ENCODE data around the gene CAMK2D.

Gene CAMK2D

GRCh38 chr4:113773756-113774155 is 12.2 kb upstream of the CAMK2D start:
- ATAC-seq = no peak
- TF ChIP-seq CSDC2 (CRISPR knock-in tag; IDR thresholded peaks at IDR 0.05) (no peak), ISL1 (CRISPR knock-in tag; IDR thresholded peaks at IDR 0.05) (no peak)

DNA sequence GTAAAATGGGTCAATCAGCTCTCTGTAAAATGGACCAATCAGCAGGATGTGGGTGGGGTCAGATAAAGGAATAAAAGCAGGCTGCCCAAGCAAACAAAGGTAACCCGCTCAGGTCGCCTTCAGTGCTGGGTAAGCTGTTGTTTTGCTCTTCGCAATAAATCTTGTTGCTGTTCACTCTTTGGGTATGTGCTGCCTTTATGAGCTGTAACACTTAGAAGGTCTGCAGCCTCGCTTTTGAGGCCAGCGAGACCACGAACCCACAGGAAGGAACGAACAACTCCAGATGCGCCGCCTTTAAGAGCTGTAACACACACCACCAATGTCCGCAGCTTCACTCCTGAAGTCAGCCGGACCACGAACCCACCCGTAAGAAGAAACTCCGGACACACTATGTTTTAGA is 11.5 kb upstream of the CAMK2D start:
- no peak for TF ChIP-seq RARB (CRISPR knock-in tag; IDR thresholded peaks at IDR 0.05)
- no peak for ATAC-seq

DNA sequence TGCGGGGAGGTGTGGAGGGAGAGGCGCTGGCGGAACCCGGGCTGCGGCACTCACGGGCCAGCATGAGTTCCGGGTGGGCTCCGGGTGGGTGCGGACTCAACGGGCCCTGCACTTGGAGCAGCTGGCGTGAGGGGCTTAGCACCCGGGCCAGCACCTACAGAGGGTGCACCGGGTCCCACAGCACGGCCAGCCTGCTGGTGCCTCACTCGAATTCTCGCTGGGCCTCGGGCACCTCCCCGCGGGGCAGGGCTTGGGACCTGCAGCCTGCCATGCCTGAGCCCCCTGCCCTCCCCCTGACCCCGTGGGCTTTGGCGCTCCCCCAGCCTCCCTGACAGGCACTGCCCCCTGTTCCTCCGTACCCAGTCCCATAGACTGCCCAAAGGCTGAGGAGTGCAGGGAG is 10.8 kb upstream of the CAMK2D start:
- TF ChIP-seq ZNF8 (CRISPR knock-in tag; IDR thresholded peaks at IDR 0.05) (no peak), TOX (CRISPR knock-in tag; IDR thresholded peaks at IDR 0.05; ENCODE audit: borderline replicate concordance) (no peak), BACH2 (CRISPR knock-in tag; IDR thresholded peaks at IDR 0.05; ENCODE audit: borderline replicate concordance) (no peak)

GRCh38 chr4:113769744-113770143 is 8.2 kb upstream of the CAMK2D start:
- TF ChIP-seq ZFP30 (CRISPR knock-in tag; IDR thresholded peaks at IDR 0.05) (no peak), SNAI2 (CRISPR knock-in tag; IDR thresholded peaks at IDR 0.05) (no peak), ZNF70 (CRISPR knock-in tag; IDR thresholded peaks at IDR 0.05) (no peak), ARNTL (CRISPR knock-in tag; IDR thresholded peaks at IDR 0.05; ENCODE audit: borderline replicate concordance, low read depth) (no peak), ZNF565 (CRISPR knock-in tag; conservative IDR thresholded peaks at IDR 0.05; ENCODE audit: low read depth) (no peak), GLIS3 (CRISPR knock-in tag; IDR thresholded peaks at IDR 0.05) (no peak), PPARA (CRISPR knock-in tag; IDR thresholded peaks at IDR 0.05; ENCODE audit: borderline replicate concordance) (no peak), BACH2 (CRISPR knock-in tag; IDR thresholded peaks at IDR 0.05; ENCODE audit: borderline replicate concordance) (no peak), ESRRG (CRISPR knock-in tag; IDR thresholded peaks at IDR 0.05) (no peak), TOX (CRISPR knock-in tag; IDR thresholded peaks at IDR 0.05; ENCODE audit: borderline replicate concordance) (no peak), POU6F1 (CRISPR knock-in tag; IDR thresholded peaks at IDR 0.05; ENCODE audit: borderline replicate concordance, low read depth) (no peak), ZC3H10 (CRISPR knock-in tag; IDR thresholded peaks at IDR 0.05) (no peak)
- TF ChIP-seq, protein P1, sequence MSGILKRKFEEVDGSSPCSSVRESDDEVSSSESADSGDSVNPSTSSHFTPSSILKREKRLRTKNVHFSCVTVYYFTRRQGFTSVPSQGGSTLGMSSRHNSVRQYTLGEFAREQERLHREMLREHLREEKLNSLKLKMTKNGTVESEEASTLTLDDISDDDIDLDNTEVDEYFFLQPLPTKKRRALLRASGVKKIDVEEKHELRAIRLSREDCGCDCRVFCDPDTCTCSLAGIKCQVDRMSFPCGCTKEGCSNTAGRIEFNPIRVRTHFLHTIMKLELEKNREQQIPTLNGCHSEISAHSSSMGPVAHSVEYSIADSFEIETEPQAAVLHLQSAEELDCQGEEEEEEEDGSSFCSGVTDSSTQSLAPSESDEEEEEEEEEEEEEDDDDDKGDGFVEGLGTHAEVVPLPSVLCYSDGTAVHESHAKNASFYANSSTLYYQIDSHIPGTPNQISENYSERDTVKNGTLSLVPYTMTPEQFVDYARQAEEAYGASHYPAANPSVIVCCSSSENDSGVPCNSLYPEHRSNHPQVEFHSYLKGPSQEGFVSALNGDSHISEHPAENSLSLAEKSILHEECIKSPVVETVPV (CRISPR knock-in tag; IDR thresholded peaks at IDR 0.05) = no peak
- ATAC-seq = no peak

More for the DNA sequence above, 10.8 kb upstream of the CAMK2D start:
- no peak for ATAC-seq

DNA sequence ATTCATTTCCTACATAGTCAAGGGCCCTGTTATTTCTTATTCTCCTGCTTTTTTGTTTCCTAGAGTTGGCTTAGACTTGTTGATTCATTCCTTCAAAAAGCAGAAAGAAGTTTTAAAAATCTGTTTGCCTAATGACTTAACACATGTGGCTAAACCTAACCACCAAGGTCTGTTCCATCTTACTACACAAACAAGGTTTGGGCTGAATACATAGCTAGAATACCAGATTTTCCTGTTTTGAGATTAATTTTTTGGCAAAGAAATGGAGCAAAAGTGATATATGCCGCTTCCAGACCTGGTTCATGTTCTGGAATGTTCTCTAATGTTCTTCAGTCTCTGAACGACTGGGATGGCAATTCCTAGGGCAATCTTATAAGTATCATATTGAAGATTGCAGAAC is 7.4 kb upstream of the CAMK2D start:
- TF ChIP-seq TCF4 (CRISPR knock-in tag; IDR thresholded peaks at IDR 0.05; ENCODE audit: borderline replicate concordance) (no peak), BACH2 (CRISPR knock-in tag; IDR thresholded peaks at IDR 0.05; ENCODE audit: borderline replicate concordance) (no peak), TOX (CRISPR knock-in tag; IDR thresholded peaks at IDR 0.05; ENCODE audit: borderline replicate concordance) (no peak), RARB (CRISPR knock-in tag; IDR thresholded peaks at IDR 0.05) (no peak), CSDC2 (CRISPR knock-in tag; IDR thresholded peaks at IDR 0.05) (no peak), OSR1 (CRISPR knock-in tag; IDR thresholded peaks at IDR 0.05) (no peak), ZC3H10 (CRISPR knock-in tag; IDR thresholded peaks at IDR 0.05) (no peak), ZNF8 (CRISPR knock-in tag; IDR thresholded peaks at IDR 0.05) (no peak), POU6F1 (CRISPR knock-in tag; IDR thresholded peaks at IDR 0.05; ENCODE audit: borderline replicate concordance, low read depth) (no peak), PPARA (CRISPR knock-in tag; IDR thresholded peaks at IDR 0.05; ENCODE audit: borderline replicate concordance) (no peak), ZNF70 (CRISPR knock-in tag; IDR thresholded peaks at IDR 0.05) (no peak), TSHZ2 (CRISPR knock-in tag; IDR thresholded peaks at IDR 0.05) (no peak), SNAI2 (CRISPR knock-in tag; IDR thresholded peaks at IDR 0.05) (no peak), ZFP3 (CRISPR knock-in tag; IDR thresholded peaks at IDR 0.05) (no peak), GLIS3 (CRISPR knock-in tag; IDR thresholded peaks at IDR 0.05) (no peak), ZFP30 (CRISPR knock-in tag; IDR thresholded peaks at IDR 0.05) (no peak)
- TF ChIP-seq, protein P2, sequence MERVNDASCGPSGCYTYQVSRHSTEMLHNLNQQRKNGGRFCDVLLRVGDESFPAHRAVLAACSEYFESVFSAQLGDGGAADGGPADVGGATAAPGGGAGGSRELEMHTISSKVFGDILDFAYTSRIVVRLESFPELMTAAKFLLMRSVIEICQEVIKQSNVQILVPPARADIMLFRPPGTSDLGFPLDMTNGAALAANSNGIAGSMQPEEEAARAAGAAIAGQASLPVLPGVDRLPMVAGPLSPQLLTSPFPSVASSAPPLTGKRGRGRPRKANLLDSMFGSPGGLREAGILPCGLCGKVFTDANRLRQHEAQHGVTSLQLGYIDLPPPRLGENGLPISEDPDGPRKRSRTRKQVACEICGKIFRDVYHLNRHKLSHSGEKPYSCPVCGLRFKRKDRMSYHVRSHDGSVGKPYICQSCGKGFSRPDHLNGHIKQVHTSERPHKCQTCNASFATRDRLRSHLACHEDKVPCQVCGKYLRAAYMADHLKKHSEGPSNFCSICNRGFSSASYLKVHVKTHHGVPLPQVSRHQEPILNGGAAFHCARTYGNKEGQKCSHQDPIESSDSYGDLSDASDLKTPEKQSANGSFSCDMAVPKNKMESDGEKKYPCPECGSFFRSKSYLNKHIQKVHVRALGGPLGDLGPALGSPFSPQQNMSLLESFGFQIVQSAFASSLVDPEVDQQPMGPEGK (CRISPR knock-in tag; IDR thresholded peaks at IDR 0.05; ENCODE audit: borderline replicate concordance) = no peak
- TF ChIP-seq, protein P1 (CRISPR knock-in tag; IDR thresholded peaks at IDR 0.05) = no peak
- ATAC-seq = no peak
